Measurements from ENCODE around the gene CLCA2. TPM values are rescaled to one million over a fixed set of nuclear protein-coding genes. Genes with fewer than 3 reads are reported as not detected.

The CLCA2 gene
- total and polyA plus RNA-seq, 2 of the 8 experiments (the other 6 are each of a cell fraction or from before 2014, with no cell fraction given): not detected

DNA sequence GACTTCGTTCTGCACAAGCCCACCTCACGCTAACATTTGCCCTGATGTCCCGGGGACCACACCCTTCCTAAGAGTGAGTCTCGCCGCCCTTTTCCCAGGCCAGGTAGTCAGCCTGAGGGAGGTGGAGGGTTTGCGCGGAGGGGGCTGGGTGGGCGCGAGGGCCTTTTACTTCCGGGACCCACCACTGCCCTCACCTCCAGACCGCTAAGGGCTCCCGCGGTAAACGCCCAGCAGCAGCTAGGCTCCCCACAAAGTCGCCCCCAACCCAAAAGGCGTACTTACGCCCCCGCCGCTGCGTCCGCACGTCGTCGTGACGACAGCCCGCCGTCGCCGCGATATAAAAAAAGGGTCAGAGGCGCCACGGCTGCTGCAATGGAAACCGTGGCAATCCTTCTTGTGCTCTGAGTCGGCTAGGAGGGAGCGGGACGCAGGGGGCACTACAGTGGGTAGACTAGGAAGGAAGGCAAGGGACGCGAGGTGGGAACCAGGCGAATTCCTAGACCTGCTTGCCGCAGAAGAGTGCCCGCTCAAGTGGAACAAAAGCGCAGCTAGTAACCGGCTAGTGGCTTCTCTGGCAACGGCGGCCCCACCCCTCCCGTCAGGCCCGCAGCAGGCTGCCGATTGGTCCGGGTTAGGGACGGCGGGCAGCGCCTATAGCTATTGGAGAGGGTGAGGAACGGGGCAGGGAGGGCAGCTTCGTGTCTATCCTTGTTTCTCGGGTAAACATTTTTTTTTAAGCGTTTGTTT is 28.0 kb upstream of the CLCA2 start, which contains the start of gene ODF2L:
Gene ODF2L (minus strand): TSS at position 573 of the 747 bp plus-strand sequence. CDS start 9,296 bp downstream, outside the sequence.
- 0% methylated on average over 47 of the region's 56 CpGs; no CpG with 5 or more reads in 1 of the 2 experiments for whole genome bisulfite sequencing, 2 experiments (ENCODE audit: extremely low coverage in 1 of 2, insufficient coverage in 1 of 2, insufficient read length in 1 of 2, insufficient replicate concordance in 2 of 2, low coverage in 1 of 2, low lambda C conversion rate in 2 of 2, missing lambda C conversion rate in 1 of 2)
- TF ChIP-seq, protein P1, sequence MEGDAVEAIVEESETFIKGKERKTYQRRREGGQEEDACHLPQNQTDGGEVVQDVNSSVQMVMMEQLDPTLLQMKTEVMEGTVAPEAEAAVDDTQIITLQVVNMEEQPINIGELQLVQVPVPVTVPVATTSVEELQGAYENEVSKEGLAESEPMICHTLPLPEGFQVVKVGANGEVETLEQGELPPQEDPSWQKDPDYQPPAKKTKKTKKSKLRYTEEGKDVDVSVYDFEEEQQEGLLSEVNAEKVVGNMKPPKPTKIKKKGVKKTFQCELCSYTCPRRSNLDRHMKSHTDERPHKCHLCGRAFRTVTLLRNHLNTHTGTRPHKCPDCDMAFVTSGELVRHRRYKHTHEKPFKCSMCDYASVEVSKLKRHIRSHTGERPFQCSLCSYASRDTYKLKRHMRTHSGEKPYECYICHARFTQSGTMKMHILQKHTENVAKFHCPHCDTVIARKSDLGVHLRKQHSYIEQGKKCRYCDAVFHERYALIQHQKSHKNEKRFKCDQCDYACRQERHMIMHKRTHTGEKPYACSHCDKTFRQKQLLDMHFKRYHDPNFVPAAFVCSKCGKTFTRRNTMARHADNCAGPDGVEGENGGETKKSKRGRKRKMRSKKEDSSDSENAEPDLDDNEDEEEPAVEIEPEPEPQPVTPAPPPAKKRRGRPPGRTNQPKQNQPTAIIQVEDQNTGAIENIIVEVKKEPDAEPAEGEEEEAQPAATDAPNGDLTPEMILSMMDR (IDR thresholded peaks at IDR 0.05; ENCODE audit: control extremely low read depth in 1 of 3, insufficient read depth in 1 of 3, low read depth in 1 of 3, low read length in 3 of 3): no peak
- TF ChIP-seq RBBP5 (IDR thresholded peaks at IDR 0.05; ENCODE audit: borderline replicate concordance, low read depth, low read length) (peak; percentile 82; the same call in 1 of the 2 replicates), GTF2F1 (IDR thresholded peaks at IDR 0.05; ENCODE audit: borderline replicate concordance, low read depth, low read length) (no peak), YY1 (IDR thresholded peaks at IDR 0.05; ENCODE audit: low read depth, low read length) (peak; percentile 64; the same call in 1 of the 2 replicates), CBX5 (IDR thresholded peaks at IDR 0.05; ENCODE audit: low read depth, low read length) (no peak), GABPA (IDR thresholded peaks at IDR 0.05; ENCODE audit: borderline replicate concordance, insufficient read depth, low read length) (no peak)
- TF ChIP-seq, protein P2, sequence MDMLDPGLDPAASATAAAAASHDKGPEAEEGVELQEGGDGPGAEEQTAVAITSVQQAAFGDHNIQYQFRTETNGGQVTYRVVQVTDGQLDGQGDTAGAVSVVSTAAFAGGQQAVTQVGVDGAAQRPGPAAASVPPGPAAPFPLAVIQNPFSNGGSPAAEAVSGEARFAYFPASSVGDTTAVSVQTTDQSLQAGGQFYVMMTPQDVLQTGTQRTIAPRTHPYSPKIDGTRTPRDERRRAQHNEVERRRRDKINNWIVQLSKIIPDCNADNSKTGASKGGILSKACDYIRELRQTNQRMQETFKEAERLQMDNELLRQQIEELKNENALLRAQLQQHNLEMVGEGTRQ (IDR thresholded peaks at IDR 0.05; ENCODE audit: low read length): no peak

More for the DNA sequence above, 28.0 kb upstream of the CLCA2 start, which contains the start of gene ODF2L:
- Histone ChIP-seq H3K4me1 (replicated peaks in 1 of 4; ENCODE audit: control insufficient read depth in 3 of 4, insufficient read depth in 4 of 4, low read length in 3 of 4) (peaks cover 0 to 7% (median 1%) of the 10 kb centered on the region in 4 experiments; a peak in 3 of 7 replicates), H3K23me2 (ENCODE audit: low read depth, low read length) (peaks cover 6% of the 10 kb centered on the region; the same call in 1 of the 2 replicates), H2AK5ac (ENCODE audit: low read depth, low read length) (no peak within 1 kb of the TSS), H3K18ac (ENCODE audit: extremely low read depth, low read length) (peak within 1 kb of the TSS; percentile 80), H3K4me3 (ENCODE audit: extremely low read depth in 1 of 4, insufficient read depth in 2 of 4, low read depth in 3 of 4, low read length in 4 of 4) (peak within 1 kb of the TSS; percentile 64 to 87 (median 82)), H3K9me3 (ENCODE audit: insufficient read depth in 2 of 2, low read depth in 1 of 2, low read length in 1 of 2) (no peaks in the 10 kb centered on the region), H4K8ac (ENCODE audit: extremely low read depth, insufficient read depth, low read length) (no peak within 1 kb of the TSS; the same call in 1 of the 2 replicates), H2BK12ac (ENCODE audit: low read depth, low read length) (peak within 1 kb of the TSS; percentile 82), H3K23ac (ENCODE audit: insufficient read length) (no peak within 1 kb of the TSS), H3K36me3 (ENCODE audit: control insufficient read depth in 2 of 4, insufficient read depth in 4 of 4, low read length in 3 of 4) (no peaks in the 10 kb centered on the region), H4K91ac (replicated peaks; ENCODE audit: insufficient read length, low read length) (no peak within 1 kb of the TSS), H2AFZ (ENCODE audit: low read length) (peak within 1 kb of the TSS; percentile 95), H2BK5ac (ENCODE audit: low read depth, low read length) (peak within 1 kb of the TSS; percentile 90), H3K27ac (ENCODE audit: low read depth, low read length) (peak within 1 kb of the TSS; percentile 80), H3K79me1 (ENCODE audit: low read depth, low read length) (no peaks in the 10 kb centered on the region), H3K27me3 (replicated peaks in 1 of 4; ENCODE audit: control insufficient read depth in 3 of 4, extremely low read depth in 1 of 4, insufficient read depth in 3 of 4, low read length in 3 of 4) (no peaks in the 10 kb centered on the region), H2BK20ac (ENCODE audit: low read length) (no peak within 1 kb of the TSS), H3K4me2 (ENCODE audit: insufficient read depth in 1 of 2, low read depth in 2 of 2, low read length in 2 of 2) (peak within 1 kb of the TSS; percentile 76 to 96), H4K20me1 (replicated peaks in 1 of 2; ENCODE audit: control insufficient read depth in 1 of 2, insufficient read depth in 2 of 2, low read length in 2 of 2) (no peaks in the 10 kb centered on the region), H3K14ac (ENCODE audit: insufficient read length) (peak within 1 kb of the TSS; percentile 19), H2BK15ac (ENCODE audit: low read length) (no peak within 1 kb of the TSS), H3K4ac (replicated peaks; ENCODE audit: insufficient read length, low read depth, low read length) (no peak within 1 kb of the TSS), H3K56ac (replicated peaks; ENCODE audit: insufficient read length, low read depth, low read length) (peak within 1 kb of the TSS; percentile 20), H2BK120ac (replicated peaks; ENCODE audit: low read depth, low read length) (no peak within 1 kb of the TSS), H3K79me2 (ENCODE audit: control insufficient read depth in 1 of 2, insufficient read depth in 2 of 2, low read length in 2 of 2) (peaks cover 0 to 36% of the 10 kb centered on the region in 2 experiments; a peak in 2 of 4 replicates), H3K9ac (replicated peaks in 1 of 4; ENCODE audit: extremely low read depth in 1 of 4, low read depth in 3 of 4, low read length in 3 of 4) (peak within 1 kb of the TSS; percentile 44 to 81 (median 74)), H4K5ac (ENCODE audit: insufficient read length, low read depth, low read length) (peak within 1 kb of the TSS; percentile 52)
- ChIA-PET POLR2A (ENCODE audit: partially characterized antibody) (interaction anchor here (1.0 to 1.5 kb wide), 6 partner anchors 12 to 308 kb away, joined by 3 to 4 read pairs (median 4); partner anchors contain the start of gene SH3GLB1), CTCF (ENCODE audit: partially characterized antibody) (interaction anchor here (1.0 to 2.3 kb wide), 6 partner anchors 10 to 106 kb away, joined by 3 to 6 read pairs (median 4); no protein-coding TSS in a partner anchor)
- DNase-seq (ENCODE audit: low read depth in 1 of 2, low spot score in 2 of 2) (peak; percentile 63 to 89), FAIRE-seq (peak; percentile 70)

All from H1 (cell line).